Tibial artery (tissue), 4 donors: ENCODE data around the gene SRGAP1.
"Not testable (repeated sequence)": the region's sequence is repeated elsewhere in the genome, so short reads cannot be mapped to it uniquely, and the experiment has no call there.

Experiments
- DNase-seq, 2 donors: peaks; one replicate each; pipeline ENCODE4 v3.0.0-alpha.2; 2019
- H3K27ac ChIP-seq, 2 donors: fragments of 200-600 bp; sonication (generic) in 1 of 2; 1 replicate in 1 of 2; 2 replicates in 1 of 2; pipeline ENCODE4 v1.5.1; 2018 to 2019; ENCODE audit warnings: mild to moderate bottlenecking in 1 of 2
- H3K27me3 ChIP-seq, 2 donors: fragments of 200-600 bp; sonication (generic) in 1 of 2; one replicate each; pipeline versions ENCODE4 v1.5.1 to v1.6.0; 2016 to 2019
- H3K36me3 ChIP-seq, 3 donors: fragments of 200-600 bp; sonication (generic) in 2 of 3; one replicate each; pipeline ENCODE4 v1.5.1; 2016 to 2019; ENCODE audit warnings: mild to moderate bottlenecking in 2 of 3
- H3K4me1 ChIP-seq, 4 donors: fragments of 200-600 bp; sonication (generic) in 2 of 4; 1 replicate in 3 of 4; 2 replicates in 1 of 4; pipeline ENCODE4 v1.5.1; 2016 to 2019
- H3K4me3 ChIP-seq, 2 donors: fragments of 200-600 bp; sonication (generic) in 1 of 2; 1 replicate in 1 of 2; 2 replicates in 1 of 2; pipeline ENCODE4 v1.5.1; 2018 to 2019; ENCODE audit warnings: mild to moderate bottlenecking in 2 of 2
- H3K9me3 ChIP-seq, 3 donors: fragments of 200-600 bp; sonication (generic) in 1 of 3; one replicate each; pipeline ENCODE4 v1.5.1; 2016 to 2019
- CTCF ChIP-seq, 2 experiments: fragments of 200-600 bp in 1 of 2; fragments of 450-650 bp in 1 of 2; IDR thresholded peaks; one replicate each; pipeline ENCODE4 v1.5.1; 2017 to 2019; ENCODE audit warnings: antibody characterized with exemption in 2 of 2, mild to moderate bottlenecking in 1 of 2, moderate library complexity in 1 of 2
- intact Hi-C: fragments of 100-400 bp; cut with DNase I; formaldehyde crosslinking; loops from one replicate; pipeline ENCODE4 v1.15.0; 2023; ENCODE audit warnings: low total_unique reads

SRGAP1 gene

DNA sequence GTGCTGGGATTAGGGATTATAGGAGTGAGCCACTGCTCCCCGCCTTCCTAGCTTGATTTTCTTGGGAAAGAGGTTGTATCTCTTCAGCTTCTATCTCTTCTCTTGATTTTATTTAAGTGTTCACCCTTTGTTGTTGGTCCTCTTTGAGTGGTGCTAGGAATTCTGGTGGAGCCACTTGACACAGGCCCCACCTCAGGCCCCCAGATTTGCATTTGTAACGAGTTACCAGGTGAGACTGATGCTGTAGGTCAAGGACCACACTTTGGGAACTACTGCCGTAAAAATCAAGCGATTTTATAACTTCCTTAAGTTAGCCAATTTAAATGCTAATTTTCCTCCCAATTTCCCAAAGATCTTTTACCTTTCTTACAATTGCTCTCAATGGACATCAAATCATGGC lies 26.3 kb downstream of the SRGAP1 start:
- Histone ChIP-seq H3K27me3 (no peaks in the 10 kb centered on the region), H3K4me3 (no peak overlapping the region), H3K27ac (no peak overlapping the region), H3K36me3 (no peaks in the 10 kb centered on the region), H3K9me3 (no peaks in the 10 kb centered on the region), H3K4me1 (peaks cover 0 to 5% (median 1%) of the 10 kb centered on the region in 4 donors)
- TF ChIP-seq CTCF (IDR thresholded peaks at IDR 0.05), result no peak
- intact Hi-C loops, result no loop called here
- DNase-seq, result no peak

GRCh38 chr12:63874897-63875480 lies 30.5 kb downstream of the SRGAP1 start:
- Histone ChIP-seq H3K27ac (no peak overlapping the region), H3K36me3 (no peaks in the 10 kb centered on the region), H3K27me3 (no peaks in the 10 kb centered on the region), H3K4me3 (no peak overlapping the region), H3K4me1 (no peaks in the 10 kb centered on the region), H3K9me3 (no peaks in the 10 kb centered on the region)
- TF ChIP-seq CTCF (IDR thresholded peaks at IDR 0.05), result no peak
- intact Hi-C loops, result no loop called here
- no peak for DNase-seq

DNA sequence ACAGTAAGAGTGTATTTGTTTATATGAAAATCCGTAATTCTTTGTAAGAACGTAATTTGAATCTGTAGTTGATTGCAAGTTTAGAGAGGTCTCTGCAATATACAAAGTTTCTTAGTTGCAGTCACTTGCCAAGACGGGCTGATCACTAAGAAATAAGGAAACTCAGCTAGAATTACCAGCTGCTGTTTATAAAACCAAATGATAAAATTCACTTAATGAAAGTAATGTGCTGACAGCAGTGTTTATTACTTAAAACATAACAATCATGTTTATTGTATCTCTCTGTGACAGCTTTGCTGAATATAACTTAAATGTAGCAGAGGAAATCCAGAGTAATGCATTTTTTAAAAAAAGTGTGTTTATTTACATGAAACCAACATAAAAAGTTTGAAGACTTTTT lies 31.2 kb downstream of the SRGAP1 start:
- Histone ChIP-seq H3K4me3 (no peak overlapping the region), H3K4me1 (no peaks in the 10 kb centered on the region), H3K9me3 (no peaks in the 10 kb centered on the region), H3K27me3 (no peaks in the 10 kb centered on the region), H3K27ac (no peak overlapping the region), H3K36me3 (no peaks in the 10 kb centered on the region)
- DNase-seq, result no peak
- intact Hi-C loops, result no loop called here
- TF ChIP-seq CTCF (IDR thresholded peaks at IDR 0.05), result no peak

GRCh38 chr12:63876980-63877379 lies 32.5 kb downstream of the SRGAP1 start:
- Histone ChIP-seq H3K27me3 (no peaks in the 10 kb centered on the region), H3K27ac (no peak overlapping the region), H3K4me3 (no peak overlapping the region), H3K4me1 (no peaks in the 10 kb centered on the region), H3K36me3 (no peaks in the 10 kb centered on the region), H3K9me3 (no peaks in the 10 kb centered on the region)
- no peak for TF ChIP-seq CTCF (IDR thresholded peaks at IDR 0.05)
- no peak for DNase-seq
- intact Hi-C loops, result no loop called here

DNA sequence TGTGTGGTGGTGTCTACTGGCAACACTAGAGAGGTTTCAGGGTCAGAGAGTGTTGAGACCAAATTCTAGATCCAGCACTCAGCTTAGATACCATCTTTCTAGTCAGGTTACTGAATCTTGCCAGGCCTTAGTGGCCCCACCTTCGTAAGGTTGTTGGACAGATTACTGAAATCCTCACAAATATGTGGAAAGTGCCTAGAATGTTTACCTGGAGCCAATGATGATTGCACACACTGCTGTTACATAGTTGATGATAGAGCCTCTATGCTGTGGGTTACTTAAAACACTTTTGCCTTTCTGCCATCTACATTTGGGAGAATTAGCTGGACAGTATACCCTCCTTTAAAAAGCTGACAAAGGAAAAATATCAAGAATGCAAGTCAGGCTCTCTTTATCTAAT lies 33.2 kb downstream of the SRGAP1 start:
- Histone ChIP-seq H3K27me3 (no peaks in the 10 kb centered on the region), H3K36me3 (no peaks in the 10 kb centered on the region), H3K4me1 (no peaks in the 10 kb centered on the region), H3K9me3 (no peaks in the 10 kb centered on the region), H3K4me3 (no peak overlapping the region), H3K27ac (no peak overlapping the region)
- no peak for TF ChIP-seq CTCF (IDR thresholded peaks at IDR 0.05)
- no peak for DNase-seq
- intact Hi-C loops, result no loop called here

DNA sequence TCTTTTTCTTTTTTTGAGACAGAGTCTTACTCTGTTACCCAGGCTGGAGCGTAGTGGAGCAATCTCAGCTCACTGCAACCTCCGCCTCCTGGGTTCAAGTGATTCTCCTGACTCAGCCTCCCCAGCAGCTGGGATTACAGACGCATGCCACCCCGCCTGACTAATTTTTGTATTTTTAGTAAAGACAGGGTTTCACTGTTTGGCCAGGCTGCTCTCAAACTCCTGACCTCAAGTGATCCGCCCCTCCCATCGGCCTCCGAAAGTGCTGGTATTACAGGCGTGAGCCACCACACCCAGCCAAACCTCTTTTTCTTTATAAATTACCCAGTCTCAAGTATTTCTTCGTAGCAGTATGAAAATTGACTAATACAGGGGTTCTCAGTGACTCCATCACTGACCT lies 35.7 kb downstream of the SRGAP1 start:
- H3K27ac ChIP-seq, intact Hi-C loops, DNase-seq, H3K4me3 ChIP-seq, H3K36me3 ChIP-seq, H3K4me1 ChIP-seq, H3K9me3 ChIP-seq, H3K27me3 ChIP-seq: not testable (repeated sequence)
